Nephron (organoid): ENCODE measurements around the gene YBEY.

ENCODE experiments used
- H3K27ac Mint-ChIP-seq, 3 experiments: 2 replicates each; pipeline ENCODE4 v1.8.0; 2020; ENCODE audit warnings: mixed read lengths in 3 of 3, mild to moderate bottlenecking in 2 of 3, moderate library complexity in 1 of 3
- H3K27me3 Mint-ChIP-seq: 2 replicates; pipeline ENCODE4 v1.8.0; 2021; ENCODE audit warnings: low read depth, mild to moderate bottlenecking, moderate library complexity, mixed read lengths
- H3K36me3 Mint-ChIP-seq: 2 replicates; pipeline ENCODE4 v1.8.0; 2020; ENCODE audit warnings: low read depth, mixed read lengths
- H3K4me1 Mint-ChIP-seq: 2 replicates; pipeline ENCODE4 v1.8.0; 2020; ENCODE audit warnings: mixed read lengths
- H3K4me3 Mint-ChIP-seq, 3 experiments: 2 replicates each; pipeline ENCODE4 v1.8.0; 2020; ENCODE audit warnings: mild to moderate bottlenecking in 3 of 3, mixed read lengths in 3 of 3, moderate library complexity in 2 of 3
- H3K9me3 Mint-ChIP-seq: 2 replicates; pipeline ENCODE4 v1.8.0; 2020; ENCODE audit warnings: mixed read lengths
- CTCF ChIP-seq, 3 experiments: fragments of 200-600 bp; sonication (generic); IDR thresholded peaks; one replicate each; pipeline ENCODE4 v1.5.0; 2021; ENCODE audit warnings: antibody characterized with exemption in 3 of 3; ENCODE audit not compliant: unreplicated experiment in 3 of 3

Gene YBEY

GRCh38 chr21:46284733-46285132, 1.4 kb upstream of the YBEY start:
- Mint-ChIP-seq H3K27ac (peak overlapping the region; percentile 91 to 98 (median 92)), H3K9me3 (no peaks in the 10 kb centered on the region), H3K27me3 (no peaks in the 10 kb centered on the region), H3K4me3 (peak overlapping the region; percentile 90 to 93 (median 92)), H3K36me3 (peaks cover 60% of the 10 kb centered on the region), H3K4me1 (peaks cover 33% of the 10 kb centered on the region)
- TF ChIP-seq CTCF (IDR thresholded peaks at IDR 0.05; ENCODE audit: unreplicated experiment in 3 of 3) = no peak

- Mint-ChIP-seq H3K27ac (peak within 1 kb of the TSS; percentile 91 to 98 (median 97)), H3K9me3 (no peaks in the 10 kb centered on the region), H3K4me3 (peak within 1 kb of the TSS; percentile 93 to 97 (median 95)), H3K27me3 (no peaks in the 10 kb centered on the region), H3K36me3 (peaks cover 58% of the 10 kb centered on the region), H3K4me1 (peaks cover 33% of the 10 kb centered on the region)
- TF ChIP-seq CTCF (IDR thresholded peaks at IDR 0.05; ENCODE audit: unreplicated experiment in 3 of 3) = no peak
Measured at GRCh38 chr21:46285206-46285661, 908 bp upstream of the YBEY start, which contains the start of gene MCM3AP. Gene MCM3AP (minus strand): TSS chr21:46285611. CDS start chr21:46285286, 325 bp downstream.

DNA sequence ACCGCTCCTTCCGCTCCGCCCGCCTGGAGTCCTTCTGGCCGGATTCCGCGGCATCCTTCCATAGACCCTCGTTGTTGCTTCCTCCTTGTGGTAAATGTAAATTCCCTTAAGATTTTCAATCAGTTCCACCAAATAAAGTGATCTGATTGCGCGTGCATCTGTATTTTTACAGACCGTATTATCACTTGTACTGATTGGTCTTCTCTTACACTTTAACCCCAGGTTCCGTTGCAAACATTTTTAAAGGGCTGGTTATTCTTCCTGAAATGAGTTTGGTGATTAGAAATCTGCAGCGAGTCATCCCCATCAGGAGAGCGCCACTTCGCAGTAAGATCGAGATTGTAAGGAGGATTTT, 483 bp downstream of the YBEY start:
- peaks cover 51% of the 10 kb centered on the region for H3K36me3 Mint-ChIP-seq
- no peak for TF ChIP-seq CTCF (IDR thresholded peaks at IDR 0.05; ENCODE audit: unreplicated experiment in 3 of 3)
- H3K27ac Mint-ChIP-seq = peak overlapping the region; percentile 91 to 98 (median 97)
- H3K27me3 Mint-ChIP-seq = no peaks in the 10 kb centered on the region
- peak overlapping the region; percentile 93 to 97 (median 95) for H3K4me3 Mint-ChIP-seq
- H3K4me1 Mint-ChIP-seq = peaks cover 33% of the 10 kb centered on the region
- H3K9me3 Mint-ChIP-seq = no peaks in the 10 kb centered on the region

DNA sequence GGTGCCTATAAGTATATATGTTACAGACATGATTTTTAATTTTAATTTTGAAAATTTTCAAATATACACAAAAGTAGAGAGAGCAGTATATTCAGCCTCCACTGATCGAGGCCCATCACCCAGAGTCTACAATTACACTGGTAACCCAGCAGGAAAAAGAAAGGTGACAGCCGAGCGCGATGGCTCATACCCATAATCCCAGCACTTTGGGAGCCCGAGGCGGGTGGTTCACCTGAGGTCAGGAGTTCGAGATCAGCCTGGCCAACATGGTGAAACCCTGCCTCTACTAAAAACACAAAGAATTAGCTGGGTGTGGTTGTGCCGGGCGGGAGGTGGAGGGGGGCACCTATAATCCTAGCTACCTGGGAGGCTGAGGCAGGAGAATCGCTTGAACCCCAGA, 1.4 kb downstream of the YBEY start:
- Mint-ChIP-seq H3K4me1 (peaks cover 33% of the 10 kb centered on the region), H3K9me3 (no peaks in the 10 kb centered on the region), H3K36me3 (peaks cover 54% of the 10 kb centered on the region), H3K27me3 (no peaks in the 10 kb centered on the region), H3K4me3 (peak overlapping the region; percentile 24 to 93 (median 28)), H3K27ac (peak overlapping the region in 1 of 3 experiments; percentile 91)
- TF ChIP-seq CTCF (IDR thresholded peaks at IDR 0.05; ENCODE audit: unreplicated experiment in 3 of 3) = no peak

DNA sequence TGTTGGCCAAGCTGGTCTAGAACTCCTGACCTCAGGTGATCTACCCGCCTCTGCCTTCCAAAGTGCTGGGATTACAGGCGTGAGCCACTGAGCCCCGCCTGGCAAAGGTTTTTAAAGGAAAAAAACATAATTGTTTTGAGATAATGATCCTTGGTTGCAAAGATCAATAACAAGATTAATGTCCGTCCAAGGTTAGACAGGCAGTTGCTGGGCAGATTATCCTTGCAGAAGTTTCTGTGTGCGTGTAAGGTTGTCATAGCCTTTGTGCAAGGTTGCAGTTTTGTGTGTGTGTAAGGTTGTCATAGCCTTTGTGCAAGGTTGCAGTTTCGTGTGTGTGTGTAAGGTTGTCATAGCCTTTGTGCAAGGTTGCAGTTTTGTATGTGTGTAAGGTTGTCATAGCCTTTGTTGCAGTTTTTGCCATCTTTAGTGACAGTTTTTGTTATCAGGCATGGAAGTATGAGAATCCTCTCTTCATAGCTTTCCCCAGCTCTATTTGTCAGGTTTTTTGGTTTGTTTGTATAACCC, 3.6 kb downstream of the YBEY start:
- Mint-ChIP-seq H3K4me1 (peaks cover 19% of the 10 kb centered on the region), H3K4me3 (peak overlapping the region in 1 of 3 experiments; percentile 15), H3K27ac (peak overlapping the region in 1 of 3 experiments; percentile 5), H3K27me3 (no peaks in the 10 kb centered on the region), H3K9me3 (peaks cover 3% of the 10 kb centered on the region), H3K36me3 (peaks cover 39% of the 10 kb centered on the region)
- no peak for TF ChIP-seq CTCF (IDR thresholded peaks at IDR 0.05; ENCODE audit: unreplicated experiment in 3 of 3)

DNA sequence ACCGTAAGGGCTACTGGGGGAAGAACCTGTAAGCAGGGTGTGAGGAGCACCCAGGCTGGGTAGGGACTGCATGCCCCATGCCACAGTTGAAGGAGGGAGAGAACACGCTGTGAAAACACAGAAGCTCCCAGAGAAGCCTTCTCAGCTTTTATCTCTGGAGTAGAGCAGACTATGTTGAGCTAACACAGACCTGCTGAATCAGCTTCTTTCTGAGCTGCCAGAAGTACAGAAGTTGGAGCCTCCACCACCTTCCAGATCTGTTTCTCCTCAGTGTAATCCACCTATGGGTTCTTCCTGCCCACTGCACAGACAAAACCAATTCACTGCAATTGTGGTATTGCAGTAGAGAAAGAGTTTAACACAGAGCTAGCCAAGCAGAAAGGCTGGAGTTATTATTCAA, 5.4 kb downstream of the YBEY start:
- H3K4me3 Mint-ChIP-seq = no peak overlapping the region
- no peak overlapping the region for H3K27ac Mint-ChIP-seq
- H3K36me3 Mint-ChIP-seq = peaks cover 36% of the 10 kb centered on the region
- H3K9me3 Mint-ChIP-seq = peaks cover 3% of the 10 kb centered on the region
- peaks cover 19% of the 10 kb centered on the region for H3K4me1 Mint-ChIP-seq
- no peak for TF ChIP-seq CTCF (IDR thresholded peaks at IDR 0.05; ENCODE audit: unreplicated experiment in 3 of 3)
- no peaks in the 10 kb centered on the region for H3K27me3 Mint-ChIP-seq
